ENCODE measurements around the gene FCAMR.

DNA sequence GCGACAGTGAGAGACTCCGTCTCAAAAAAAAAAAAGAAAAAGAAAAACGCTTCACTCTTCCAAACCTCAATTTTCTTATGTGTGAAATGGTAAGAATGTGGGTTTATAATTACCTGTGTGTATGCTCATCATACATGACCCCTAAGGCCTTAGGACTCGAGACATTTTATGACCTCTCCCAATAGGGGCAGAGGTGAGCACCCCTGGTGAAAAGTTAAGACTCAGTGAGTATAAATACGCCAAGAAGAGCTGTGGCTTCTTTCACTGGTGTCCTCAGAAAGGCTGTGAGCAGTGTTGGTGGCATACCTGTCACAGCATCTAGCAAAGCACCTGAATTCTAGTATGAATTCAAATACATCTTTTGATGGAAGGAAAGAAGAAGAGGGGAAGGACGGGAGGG is 40.7 kb downstream of the FCAMR start:
- TF ChIP-seq POLR2A (IDR thresholded peaks at IDR 0.05) (no peak), POLR2AphosphoS5 (IDR thresholded peaks at IDR 0.05) (no peak), EP300 (IDR thresholded peaks at IDR 0.05; ENCODE audit: low read depth) (no peak)
- TF ChIP-seq, protein P1, sequence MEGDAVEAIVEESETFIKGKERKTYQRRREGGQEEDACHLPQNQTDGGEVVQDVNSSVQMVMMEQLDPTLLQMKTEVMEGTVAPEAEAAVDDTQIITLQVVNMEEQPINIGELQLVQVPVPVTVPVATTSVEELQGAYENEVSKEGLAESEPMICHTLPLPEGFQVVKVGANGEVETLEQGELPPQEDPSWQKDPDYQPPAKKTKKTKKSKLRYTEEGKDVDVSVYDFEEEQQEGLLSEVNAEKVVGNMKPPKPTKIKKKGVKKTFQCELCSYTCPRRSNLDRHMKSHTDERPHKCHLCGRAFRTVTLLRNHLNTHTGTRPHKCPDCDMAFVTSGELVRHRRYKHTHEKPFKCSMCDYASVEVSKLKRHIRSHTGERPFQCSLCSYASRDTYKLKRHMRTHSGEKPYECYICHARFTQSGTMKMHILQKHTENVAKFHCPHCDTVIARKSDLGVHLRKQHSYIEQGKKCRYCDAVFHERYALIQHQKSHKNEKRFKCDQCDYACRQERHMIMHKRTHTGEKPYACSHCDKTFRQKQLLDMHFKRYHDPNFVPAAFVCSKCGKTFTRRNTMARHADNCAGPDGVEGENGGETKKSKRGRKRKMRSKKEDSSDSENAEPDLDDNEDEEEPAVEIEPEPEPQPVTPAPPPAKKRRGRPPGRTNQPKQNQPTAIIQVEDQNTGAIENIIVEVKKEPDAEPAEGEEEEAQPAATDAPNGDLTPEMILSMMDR (IDR thresholded peaks at IDR 0.05) = no peak
